ENCODE data around the gene PLEKHF1.

- TF ChIP-seq POLR2AphosphoS5 (IDR thresholded peaks at IDR 0.05; ENCODE audit: low read depth, low read length) (no peak), POLR2A (IDR thresholded peaks at IDR 0.05; ENCODE audit: low read depth, low read length) (no peak), TAF1 (IDR thresholded peaks at IDR 0.05; ENCODE audit: borderline replicate concordance, low read depth, low read length) (no peak)
These were observed 19.4 kb upstream of the PLEKHF1 start for GRCh38 chr19:29645911-29646310.

Data from GM12892 (cell line).